ENCODE measurements around the gene LYPD4. TPM values are rescaled to one million over a fixed set of nuclear protein-coding genes. Genes with fewer than 3 reads are reported as not detected.
"Not testable (repeated sequence)": the region's sequence is repeated elsewhere in the genome, so short reads cannot be mapped to it uniquely, and the experiment has no call there.

LYPD4 gene
- polyA plus RNA-seq, 1 donor: not detected

- DNase-seq (ENCODE audit: low read depth): not testable (repeated sequence)
These were observed 31.5 kb upstream of the LYPD4 start for GRCh38 chr19:41875973-41876372.

- DNase-seq (ENCODE audit: low read depth): no peak
These were observed 28.5 kb upstream of the LYPD4 start for GRCh38 chr19:41872775-41873647.

GRCh38 chr19:41872384-41872774 lies 27.9 kb upstream of the LYPD4 start:
- DNase-seq (ENCODE audit: low read depth): no peak

GRCh38 chr19:41871573-41872383 lies 27.3 kb upstream of the LYPD4 start:
- no peak for DNase-seq (ENCODE audit: low read depth)

- no peak for DNase-seq (ENCODE audit: low read depth)
These were observed 26.0 kb upstream of the LYPD4 start for GRCh38 chr19:41870401-41870873.

GRCh38 chr19:41869374-41869955 lies 25.0 kb upstream of the LYPD4 start:
- no peak for DNase-seq (ENCODE audit: low read depth)

GRCh38 chr19:41868989-41869300 lies 24.5 kb upstream of the LYPD4 start:
- DNase-seq (ENCODE audit: low read depth): no peak

GRCh38 chr19:41868120-41868988 lies 23.9 kb upstream of the LYPD4 start:
- no peak for DNase-seq (ENCODE audit: low read depth)

- DNase-seq (ENCODE audit: low read depth): no peak
These were observed 21.8 kb upstream of the LYPD4 start for GRCh38 chr19:41866284-41866683.

GRCh38 chr19:41864374-41864773 lies 19.9 kb upstream of the LYPD4 start:
- no peak for DNase-seq (ENCODE audit: low read depth)

- no peak for DNase-seq (ENCODE audit: low read depth)
These were observed 18.9 kb upstream of the LYPD4 start for GRCh38 chr19:41863209-41863931.

GRCh38 chr19:41862445-41862986 lies 18.0 kb upstream of the LYPD4 start:
- no peak for DNase-seq (ENCODE audit: low read depth)

- no peak for DNase-seq (ENCODE audit: low read depth)
These were observed 17.4 kb upstream of the LYPD4 start for GRCh38 chr19:41861846-41862245.

- no peak for DNase-seq (ENCODE audit: low read depth)
These were observed 16.8 kb upstream of the LYPD4 start for GRCh38 chr19:41861116-41861768.

GRCh38 chr19:41860419-41861115 lies 16.1 kb upstream of the LYPD4 start:
- no peak for DNase-seq (ENCODE audit: low read depth)

GRCh38 chr19:41859618-41860418 lies 15.3 kb upstream of the LYPD4 start, which contains the start of gene RPS19:
TSS of gene RPS19 (plus strand) at chr19:41860255. CDS start at chr19:41860775, 520 bp downstream.
- DNase-seq (ENCODE audit: low read depth): peak; percentile 98

- no peak for DNase-seq (ENCODE audit: low read depth)
These were observed 14.7 kb upstream of the LYPD4 start for GRCh38 chr19:41859213-41859617.

GRCh38 chr19:41853768-41854167 lies 9.3 kb upstream of the LYPD4 start:
- no peak for DNase-seq (ENCODE audit: low read depth)

Data from forelimb muscle (tissue), 1 donor.